Amygdala (tissue), 56 donors: ENCODE results near the gene TMEM236.
A peak's percentile ranks its signal among the peaks of the same experiment; 100 is the strongest.
"Not testable (repeated sequence)": the region's sequence is repeated elsewhere in the genome, so short reads cannot be mapped to it uniquely, and the experiment has no call there.

Source experiments
- DNase-seq, 56 donors: peaks; one replicate each; lab custom pipeline; 2025; lab: John Stamatoyannopoulos, UW

The TMEM236 gene, protein sequence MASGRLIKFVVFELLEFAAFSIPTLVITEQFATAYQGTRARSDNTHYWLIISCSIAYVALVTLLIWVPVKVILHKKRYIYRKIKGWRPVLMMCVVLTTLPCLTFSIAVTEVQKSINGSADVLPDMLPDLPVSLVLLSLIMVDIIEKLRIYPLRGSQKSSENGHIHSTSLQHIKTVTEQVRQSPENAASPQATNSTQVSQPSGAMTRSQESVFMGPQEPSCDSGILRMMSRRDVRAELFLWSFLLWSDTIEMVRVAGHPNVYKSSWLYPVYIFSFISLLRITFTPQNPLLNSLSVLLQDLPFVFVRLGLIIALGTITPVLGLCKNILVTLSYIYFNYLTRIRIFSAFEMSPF

GRCh38 chr10:17751781-17752445 lies at the start of gene TMEM236:
Gene TMEM236 (plus strand): TSS chr10:17752201. CDS start chr10:17752296, 95 bp downstream.
- no peak for DNase-seq

GRCh38 chr10:17703706-17704105 lies 48.3 kb upstream of the TMEM236 start:
- DNase-seq = no peak

DNA sequence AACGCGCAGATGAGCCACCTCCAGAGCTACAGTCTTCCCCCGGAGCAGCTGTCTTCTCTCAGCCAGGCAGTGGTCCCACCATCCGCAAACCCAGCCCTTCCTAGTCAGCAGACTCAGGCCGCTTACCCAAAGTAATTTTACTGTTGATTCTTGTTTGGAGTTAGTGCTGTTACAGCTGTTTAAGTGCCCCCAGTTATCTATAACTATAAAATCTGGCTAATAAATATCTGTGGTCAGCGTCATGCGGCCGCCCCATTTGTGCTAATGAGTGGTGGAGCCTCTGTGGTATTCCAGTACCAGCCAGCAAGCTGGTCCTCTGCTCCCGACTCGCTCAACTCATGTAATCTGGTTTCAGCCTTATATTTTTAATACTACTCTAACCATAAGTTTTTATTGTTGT lies 43.2 kb upstream of the TMEM236 start:
- DNase-seq = no peak

GRCh38 chr10:17709492-17709891 lies 42.5 kb upstream of the TMEM236 start:
- no peak for DNase-seq

DNA sequence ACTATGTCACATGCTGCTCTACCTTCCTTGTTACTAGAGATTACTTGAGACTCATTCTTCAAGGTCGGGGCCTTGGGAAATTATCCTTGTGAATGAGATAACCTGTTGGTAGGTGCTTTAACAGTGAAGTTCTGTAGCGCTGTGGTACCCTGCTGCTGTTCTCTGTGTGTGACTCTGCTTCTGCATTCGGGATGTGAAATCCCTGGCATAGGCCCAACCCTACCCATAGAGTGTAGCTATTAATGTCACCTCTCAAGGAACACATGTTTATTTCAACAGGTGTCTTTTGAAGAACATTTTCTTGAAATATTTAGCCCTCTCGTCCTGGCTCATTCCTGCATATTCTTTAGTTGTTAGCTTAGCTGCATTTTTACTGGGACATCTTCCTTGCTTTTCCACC lies 41.8 kb upstream of the TMEM236 start:
- no peak for DNase-seq

GRCh38 chr10:17712053-17712452 lies 39.9 kb upstream of the TMEM236 start:
- no peak for DNase-seq

DNA sequence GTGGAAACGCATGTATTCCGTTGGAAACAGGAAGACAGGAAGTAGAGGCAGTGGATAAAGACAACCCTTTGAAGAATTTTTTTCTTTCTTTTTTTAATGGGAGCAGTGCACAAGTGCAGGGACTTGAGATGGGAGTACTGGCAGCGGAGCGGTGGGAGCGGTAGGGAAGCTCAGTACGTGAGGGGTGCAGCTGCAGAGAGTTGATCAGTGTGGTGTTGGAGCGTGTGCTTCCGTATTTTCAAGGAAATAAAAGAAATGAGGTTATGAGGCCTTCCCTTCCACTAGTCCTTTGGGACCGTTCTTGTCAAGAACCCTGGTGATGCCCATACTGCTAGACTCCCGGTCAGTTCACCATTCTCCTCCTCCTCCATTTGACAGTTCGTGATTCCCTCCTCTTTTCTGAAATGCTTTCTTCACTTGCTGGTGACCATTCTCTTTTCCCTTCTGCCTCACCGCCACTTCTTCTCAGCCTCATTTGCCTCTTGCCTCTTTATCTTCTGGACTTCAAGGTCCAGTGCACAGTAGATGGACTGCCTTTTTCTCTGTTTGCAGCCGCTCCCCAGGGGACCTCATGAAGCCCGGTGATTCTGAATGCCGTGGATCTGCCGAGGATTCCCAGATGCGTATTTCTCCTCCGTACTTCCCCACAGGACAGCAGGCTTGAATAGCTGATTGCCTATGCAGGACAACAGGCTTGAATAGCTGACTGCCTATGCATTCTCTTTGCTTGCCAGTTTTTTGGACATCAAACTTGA lies 39.1 kb upstream of the TMEM236 start:
- peak in 5 of 56 donors; percentile 3 to 21 (median 9) for DNase-seq

DNA sequence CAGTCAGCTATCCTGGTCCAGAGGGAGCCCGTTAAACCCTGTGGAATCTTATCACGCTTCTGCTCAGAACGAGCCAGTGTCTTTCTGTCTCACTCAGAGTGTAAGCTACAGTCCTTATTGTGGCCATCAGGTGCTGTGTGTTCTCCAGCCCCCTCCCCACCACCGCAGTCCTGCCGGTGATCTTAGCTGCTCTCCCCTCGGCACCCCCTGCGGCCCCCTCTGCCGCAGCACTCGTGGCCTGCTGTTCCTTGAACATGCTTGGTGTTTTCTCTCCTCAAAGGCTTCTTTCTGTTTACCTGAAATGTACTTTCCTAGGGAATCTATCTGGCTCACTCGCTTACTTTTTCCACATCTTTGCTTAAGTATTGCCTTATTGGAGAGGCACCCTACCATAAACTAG lies 38.2 kb upstream of the TMEM236 start:
- DNase-seq = no peak

GRCh38 chr10:17716161-17716560 lies 35.8 kb upstream of the TMEM236 start:
- no peak for DNase-seq

GRCh38 chr10:17722317-17723014 lies 29.5 kb upstream of the TMEM236 start:
- DNase-seq = not testable (repeated sequence)

DNA sequence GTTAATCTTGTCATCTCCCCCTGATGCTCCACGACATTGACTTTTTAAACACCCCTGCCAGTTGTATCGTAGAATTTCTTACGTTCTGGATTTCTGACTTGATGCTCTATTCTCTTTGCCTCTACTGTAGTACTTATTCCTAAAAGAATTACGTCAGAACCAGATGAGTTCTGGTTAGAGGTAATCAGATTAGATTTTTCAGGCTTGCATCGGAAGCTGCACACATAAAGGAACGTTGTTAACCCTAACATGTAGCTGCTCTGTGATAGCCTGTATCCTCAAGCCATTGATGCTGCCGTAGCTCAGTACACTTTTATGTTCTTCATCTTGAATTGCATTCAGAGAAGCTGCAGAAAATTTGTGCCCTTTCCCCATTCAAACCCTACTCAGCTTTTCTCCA lies 26.3 kb upstream of the TMEM236 start:
- no peak for DNase-seq

- no peak for DNase-seq
Observed at GRCh38 chr10:17729630-17730029, 22.4 kb upstream of the TMEM236 start.

GRCh38 chr10:17730667-17731066 lies 21.3 kb upstream of the TMEM236 start:
- no peak for DNase-seq

GRCh38 chr10:17731331-17732020 lies 20.5 kb upstream of the TMEM236 start:
- no peak for DNase-seq

GRCh38 chr10:17733620-17734019 lies 18.4 kb upstream of the TMEM236 start:
- DNase-seq = no peak

GRCh38 chr10:17734432-17735080 lies 17.4 kb upstream of the TMEM236 start:
- DNase-seq = no peak

GRCh38 chr10:17735166-17735941 lies 16.6 kb upstream of the TMEM236 start:
- DNase-seq = no peak

- DNase-seq = no peak
Observed at GRCh38 chr10:17736223-17736622, 15.8 kb upstream of the TMEM236 start.
